ENCODE data around the gene SAPCD2.

GRCh38 chr9:137078701-137079400 lies 8.5 kb upstream of the SAPCD2 start:
- TF ChIP-seq CTCF (IDR thresholded peaks at IDR 0.05): no peak
- no peak for TF ChIP-seq POLR2A (IDR thresholded peaks at IDR 0.05)
- TF ChIP-seq POLR2AphosphoS5 (IDR thresholded peaks at IDR 0.05; ENCODE audit: insufficient read depth in 1 of 2, low read depth in 1 of 2): no peak
